Gastroesophageal sphincter (tissue), 4 donors: ENCODE results near the gene CHN1. TPM values are rescaled to one million over a fixed set of nuclear protein-coding genes. Genes with fewer than 3 reads are reported as not detected.

Source experiments
- ATAC-seq: fragments of 150-250 bp; one replicate; pipeline ENCODE4 v1.9.1; 2016; ENCODE audit warnings: mild to moderate bottlenecking, moderate library complexity
- H3K27ac ChIP-seq, 4 donors: fragments of 200-600 bp; sonication (generic) in 3 of 4; 1 replicate in 3 of 4; 2 replicates in 1 of 4; pipeline ENCODE4 v1.5.1; 2016 to 2019
- H3K27me3 ChIP-seq: fragments of 200-600 bp; sonication (generic); one replicate; pipeline ENCODE4 v1.5.1; 2019
- H3K36me3 ChIP-seq, 2 donors: fragments of 200-600 bp; sonication (generic); one replicate each; pipeline ENCODE4 v1.5.1; 2019; ENCODE audit warnings: control low read depth in 1 of 2
- H3K4me1 ChIP-seq, 3 donors: fragments of 200-600 bp; sonication (generic); 1 replicate in 2 of 3; 2 replicates in 1 of 3; pipeline ENCODE4 v1.5.1; 2016 to 2019; ENCODE audit warnings: control low read depth in 2 of 3
- H3K4me3 ChIP-seq, 2 donors: fragments of 200-600 bp; sonication (generic); one replicate each; pipeline ENCODE4 v1.5.1; 2019; ENCODE audit warnings: mild to moderate bottlenecking in 1 of 2, moderate library complexity in 1 of 2
- H3K9me3 ChIP-seq, 3 donors: fragments of 200-600 bp; sonication (generic); one replicate each; pipeline ENCODE4 v1.5.1; 2017 to 2019; ENCODE audit warnings: control low read depth in 2 of 3
- EP300 ChIP-seq: sonication (generic); formaldehyde crosslinking; IDR thresholded peaks from one replicate; pipeline ENCODE4 v1.6.1; 2017; ENCODE audit warnings: antibody characterized with exemption, mild to moderate bottlenecking
- POLR2A ChIP-seq, 2 donors: fragments of 450-650 bp; IDR thresholded peaks; one replicate each; pipeline ENCODE4 v1.6.1; 2017; ENCODE audit warnings: antibody characterized with exemption in 2 of 2, mild to moderate bottlenecking in 2 of 2, moderate library complexity in 1 of 2
- POLR2AphosphoS5 ChIP-seq: sonication (generic); formaldehyde crosslinking; IDR thresholded peaks from one replicate; pipeline ENCODE4 v1.6.1; 2017; ENCODE audit warnings: antibody characterized with exemption
- WGBS, 2 donors: methylation state at CpG; one replicate each; pipeline ENCODE4 v1.1.5; 2018; ENCODE audit warnings: low coverage in 1 of 2; 5-methylcytosine and 5-hydroxymethylcytosine counted together
- total RNA-seq, 4 donors: library from RNA; depleted of rRNA; stranded (reverse); fragments of >200 nt; gene quantifications; one replicate each; pipeline ENCODE4 v1.1.0, GENCODE V29; 2016
- TF ChIP-seq, protein P1 (sequence below), 4 experiments: fragments of 200-600 bp in 2 of 4; fragments of 450-650 bp in 2 of 4; sonication (generic) in 1 of 4; IDR thresholded peaks; one replicate each; pipeline ENCODE4 v1.5.1; 2017 to 2019; ENCODE audit warnings: antibody characterized with exemption in 4 of 4, mild to moderate bottlenecking in 2 of 4, moderate library complexity in 2 of 4

Gene CHN1
- total RNA-seq, 4 donors from 2014 or later: 13.3 to 35.8 (median 31.1) TPM

DNA sequence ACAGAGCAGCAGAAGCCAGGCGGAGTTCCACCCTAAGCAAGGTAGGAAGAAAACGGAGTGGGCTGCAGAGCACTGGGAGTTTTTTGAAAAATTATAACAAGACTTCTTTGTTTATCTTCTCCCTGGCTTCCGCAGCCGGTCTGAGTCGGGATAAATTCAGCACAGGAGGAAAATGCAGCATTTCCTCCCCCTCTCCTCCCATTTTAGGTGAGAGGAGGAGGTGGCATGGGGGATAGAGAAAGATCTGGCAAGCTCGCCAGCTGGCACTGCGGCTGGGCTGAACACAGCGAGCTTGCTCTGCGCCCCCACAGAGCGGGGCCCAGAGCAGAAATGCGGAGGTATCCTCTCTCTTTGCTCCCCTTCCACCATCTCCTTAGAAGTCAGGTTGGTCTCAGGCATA lies 223.2 kb downstream of the CHN1 start:
- Histone ChIP-seq H3K9me3 (no peaks in the 10 kb centered on the region), H3K27ac (peak overlapping the region in 2 of 4 donors; percentile 36 to 41), H3K27me3 (no peaks in the 10 kb centered on the region), H3K4me1 (peaks cover 0 to 51% (median 4%) of the 10 kb centered on the region in 3 donors), H3K4me3 (peak overlapping the region in 1 of 2 donors; percentile 1), H3K36me3 (no peaks in the 10 kb centered on the region)
- TF ChIP-seq EP300: no peak
- TF ChIP-seq POLR2AphosphoS5: no peak
- TF ChIP-seq, protein P1, sequence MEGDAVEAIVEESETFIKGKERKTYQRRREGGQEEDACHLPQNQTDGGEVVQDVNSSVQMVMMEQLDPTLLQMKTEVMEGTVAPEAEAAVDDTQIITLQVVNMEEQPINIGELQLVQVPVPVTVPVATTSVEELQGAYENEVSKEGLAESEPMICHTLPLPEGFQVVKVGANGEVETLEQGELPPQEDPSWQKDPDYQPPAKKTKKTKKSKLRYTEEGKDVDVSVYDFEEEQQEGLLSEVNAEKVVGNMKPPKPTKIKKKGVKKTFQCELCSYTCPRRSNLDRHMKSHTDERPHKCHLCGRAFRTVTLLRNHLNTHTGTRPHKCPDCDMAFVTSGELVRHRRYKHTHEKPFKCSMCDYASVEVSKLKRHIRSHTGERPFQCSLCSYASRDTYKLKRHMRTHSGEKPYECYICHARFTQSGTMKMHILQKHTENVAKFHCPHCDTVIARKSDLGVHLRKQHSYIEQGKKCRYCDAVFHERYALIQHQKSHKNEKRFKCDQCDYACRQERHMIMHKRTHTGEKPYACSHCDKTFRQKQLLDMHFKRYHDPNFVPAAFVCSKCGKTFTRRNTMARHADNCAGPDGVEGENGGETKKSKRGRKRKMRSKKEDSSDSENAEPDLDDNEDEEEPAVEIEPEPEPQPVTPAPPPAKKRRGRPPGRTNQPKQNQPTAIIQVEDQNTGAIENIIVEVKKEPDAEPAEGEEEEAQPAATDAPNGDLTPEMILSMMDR (IDR thresholded peaks at IDR 0.05): no peak
- no peak for TF ChIP-seq POLR2A (IDR thresholded peaks at IDR 0.05)
- ATAC-seq: peak; percentile 28
- WGBS, 2 donors: 45 to 55% methylated on average over 2 to 4 of the region's 11 CpGs

- ATAC-seq: no peak
- TF ChIP-seq POLR2AphosphoS5: no peak
- TF ChIP-seq EP300: no peak
- TF ChIP-seq, protein P1 (IDR thresholded peaks at IDR 0.05): no peak
- no peak for TF ChIP-seq POLR2A (IDR thresholded peaks at IDR 0.05)
- H3K4me1 ChIP-seq: peaks cover 0 to 56% (median 4%) of the 10 kb centered on the region in 3 donors
- WGBS, 2 donors: 87 to 89% methylated on average over 5 to 7 of the region's 9 CpGs
- H3K9me3 ChIP-seq: no peaks in the 10 kb centered on the region
- H3K27ac ChIP-seq: peak overlapping the region in 2 of 4 donors; percentile 36 to 41
- H3K27me3 ChIP-seq: no peaks in the 10 kb centered on the region
- no peak overlapping the region for H3K4me3 ChIP-seq
- H3K36me3 ChIP-seq: no peaks in the 10 kb centered on the region
These were observed 223.9 kb downstream of the CHN1 start for GRCh38 chr2:174781298-174781697.

DNA sequence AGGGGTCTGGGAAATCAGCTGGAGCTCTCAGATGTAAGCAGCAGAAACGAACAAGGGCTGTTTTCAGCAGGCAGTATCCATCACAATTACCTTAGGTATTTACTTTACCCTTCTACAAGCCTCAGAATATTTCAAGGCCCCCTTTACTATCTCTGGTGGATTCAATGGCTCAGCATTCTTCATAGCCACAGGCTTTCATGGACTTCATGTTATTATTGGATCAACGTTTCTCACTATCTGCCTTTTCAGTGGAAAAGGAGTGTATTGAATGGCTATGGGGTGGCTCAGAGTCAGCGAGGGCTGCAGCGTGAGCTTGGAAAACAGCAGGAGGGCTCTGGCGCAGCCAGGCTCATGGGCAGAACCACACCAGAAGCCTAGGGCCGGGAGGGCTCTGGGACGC lies 224.3 kb downstream of the CHN1 start:
- Histone ChIP-seq H3K4me1 (peaks cover 0 to 60% (median 4%) of the 10 kb centered on the region in 3 donors), H3K27ac (no peak overlapping the region), H3K9me3 (no peaks in the 10 kb centered on the region), H3K4me3 (no peak overlapping the region), H3K27me3 (no peaks in the 10 kb centered on the region), H3K36me3 (no peaks in the 10 kb centered on the region)
- 83 to 88% methylated on average over 2 to 5 of the region's 7 CpGs for WGBS, 2 donors
- TF ChIP-seq EP300: no peak
- no peak for TF ChIP-seq POLR2AphosphoS5
- TF ChIP-seq POLR2A (IDR thresholded peaks at IDR 0.05): no peak
- TF ChIP-seq, protein P1 (IDR thresholded peaks at IDR 0.05): no peak
- ATAC-seq: no peak

GRCh38 chr2:174780191-174780840 lies 224.9 kb downstream of the CHN1 start:
- H3K4me1 ChIP-seq: peaks cover 0 to 66% (median 4%) of the 10 kb centered on the region in 3 donors
- no peaks in the 10 kb centered on the region for H3K27me3 ChIP-seq
- H3K4me3 ChIP-seq: no peak overlapping the region
- H3K9me3 ChIP-seq: no peaks in the 10 kb centered on the region
- TF ChIP-seq POLR2A (IDR thresholded peaks at IDR 0.05): no peak
- no peak for TF ChIP-seq POLR2AphosphoS5
- TF ChIP-seq, protein P1 (IDR thresholded peaks at IDR 0.05): no peak
- TF ChIP-seq EP300: no peak
- H3K27ac ChIP-seq: no peak overlapping the region
- WGBS, 2 donors: 88 to 92% methylated on average over 2 to 3 of the region's 5 CpGs
- no peaks in the 10 kb centered on the region for H3K36me3 ChIP-seq
- no peak for ATAC-seq

DNA sequence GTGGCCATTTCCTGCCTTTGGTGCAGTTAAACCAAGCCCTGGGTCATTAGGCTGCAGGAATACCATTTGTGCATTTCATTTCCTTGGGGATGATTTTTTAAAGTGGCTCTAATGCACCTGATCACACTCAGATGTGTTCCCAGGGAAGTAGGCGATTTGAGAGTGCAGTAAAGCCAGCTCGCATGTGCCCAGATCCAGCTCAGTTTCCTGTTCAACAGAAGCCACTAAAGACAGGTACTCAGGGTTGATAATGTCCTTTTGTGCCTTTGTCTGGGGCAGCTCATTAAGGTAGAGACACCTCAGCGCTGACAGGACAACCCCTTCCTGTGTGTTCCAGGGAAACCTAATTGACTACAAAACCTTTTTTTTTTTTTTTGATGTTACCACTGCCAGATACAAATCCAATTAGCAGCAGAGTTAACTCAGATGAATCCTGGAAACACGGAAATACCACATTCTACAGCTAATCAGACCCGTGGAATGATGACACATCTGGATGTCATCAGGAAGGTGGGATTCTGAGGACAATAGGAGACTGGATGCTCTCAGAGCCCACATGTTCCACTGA lies 225.7 kb downstream of the CHN1 start:
- TF ChIP-seq EP300: no peak
- TF ChIP-seq, protein P1 (IDR thresholded peaks at IDR 0.05): no peak
- TF ChIP-seq POLR2AphosphoS5: no peak
- TF ChIP-seq POLR2A (IDR thresholded peaks at IDR 0.05): no peak
- WGBS, 2 donors: 76 to 79% methylated on average over 2 to 5 of the region's 5 CpGs
- no peak overlapping the region for H3K27ac ChIP-seq
- peaks cover 0 to 72% (median 4%) of the 10 kb centered on the region in 3 donors for H3K4me1 ChIP-seq
- no peak overlapping the region for H3K4me3 ChIP-seq
- no peaks in the 10 kb centered on the region for H3K36me3 ChIP-seq
- ATAC-seq: no peak
- H3K27me3 ChIP-seq: no peaks in the 10 kb centered on the region
- no peaks in the 10 kb centered on the region for H3K9me3 ChIP-seq
